Prostate gland (tissue), 2 donors: ENCODE data around the gene PTPRCAP.

Source experiments
- CTCF ChIP-seq, 4 experiments: fragments of 200-600 bp in 2 of 4; fragments of 450-650 bp in 2 of 4; sonication (generic) in 2 of 4; IDR thresholded peaks; 1 replicate in 3 of 4; 2 replicates in 1 of 4; pipeline ENCODE4 v1.5.1; 2016 to 2019; ENCODE audit warnings: antibody characterized with exemption in 4 of 4, mild to moderate bottlenecking in 2 of 4, moderate library complexity in 2 of 4
- POLR2A ChIP-seq: fragments of 450-650 bp; IDR thresholded peaks from one replicate; pipeline ENCODE4 v1.6.1; 2016; ENCODE audit warnings: antibody characterized with exemption, mild to moderate bottlenecking
- POLR2AphosphoS5 ChIP-seq: sonication (generic); formaldehyde crosslinking; IDR thresholded peaks from one replicate; pipeline ENCODE4 v1.6.1; 2017; ENCODE audit warnings: antibody characterized with exemption

- TF ChIP-seq CTCF (IDR thresholded peaks at IDR 0.05) (no peak), POLR2A (no peak), POLR2AphosphoS5 (no peak)
Observed at GRCh38 chr11:67390947-67391303, 46.6 kb downstream of the PTPRCAP start.
